HepG2 (cell line): ENCODE data around the gene HOXD3. TPM values are rescaled to one million over a fixed set of nuclear protein-coding genes. Genes with fewer than 3 reads are reported as not detected.

Experiments
- ATAC-seq: fragments of 200-7000 bp; cut with Tn5 transposase; 3 replicates; pipeline ENCODE4 v1.9.1; 2020; ENCODE audit warnings: mild to moderate bottlenecking, moderate library complexity
- BruUV-seq: library from RNA; stranded (reverse); fragments of 400-500 nt; replicated peaks from 2 replicates; lab custom pipeline; 2021; lab: Mats Ljungman, UMichigan
- CTCF ChIA-PET: fragments of 300-600 bp; formaldehyde crosslinking; extraction: SDS; loops from one replicate; lab custom pipeline; 2021; ENCODE audit warnings: low total read pairs, inconsistent platforms, low intra/inter-chr PET ratio; lab: Yijun Ruan, JAX
- POLR2A ChIA-PET: fragments of 350-600 bp; sonication (Branson Sonifier 250); formaldehyde crosslinking; loops from one replicate; lab custom pipeline; 2020; ENCODE audit warnings: antibody characterized with exemption, inconsistent platforms; lab: Yijun Ruan, JAX
- DNase-seq: peaks from one replicate; pipeline ENCODE4 v3.0.0-alpha.2; 2015; ENCODE audit warnings: low spot score
- FAIRE-seq: peaks from 3 replicates; lab custom pipeline; 2011; peaks lifted over from hg19 to GRCh38; lab: Jason Lieb, UNC
- H2AFZ ChIP-seq: one replicate; pipeline ENCODE4 v1.6.1; 2011; ENCODE audit warnings: low read length, inconsistent platforms
- H3K27ac ChIP-seq: fragments of 300-600 bp; 3 replicates; pipeline ENCODE4 v1.8.0; 2011; ENCODE audit warnings: mixed run types, mild to moderate bottlenecking, mixed read lengths, low read length, inconsistent platforms; ENCODE audit not compliant: insufficient read depth; ENCODE audit errors: extremely low read length
- H3K27me3 ChIP-seq, 2 experiments: fragments of 200-600 bp in 1 of 2; 2 replicates in 1 of 2; 3 replicates in 1 of 2; pipeline versions ENCODE4 v1.6.0 to v1.8.0; 2011; ENCODE audit warnings: low read length in 2 of 2, mild to moderate bottlenecking in 2 of 2, moderate library complexity in 2 of 2, inconsistent platforms in 1 of 2; ENCODE audit not compliant: insufficient read depth in 2 of 2, control insufficient read depth in 1 of 2
- H3K36me3 ChIP-seq, 2 experiments: fragments of 200-600 bp in 1 of 2; replicated peaks in 1 of 2; 2 replicates in 1 of 2; 3 replicates in 1 of 2; pipeline versions ENCODE4 v1.5.1 to v1.8.0; 2011; ENCODE audit warnings: low read length in 2 of 2, inconsistent platforms in 1 of 2; ENCODE audit not compliant: insufficient read depth in 2 of 2, control insufficient read depth in 1 of 2
- H3K4me1 ChIP-seq: 2 replicates; pipeline ENCODE4 v1.5.1; 2012; ENCODE audit warnings: low read length, inconsistent platforms; ENCODE audit not compliant: insufficient read depth
- H3K4me2 ChIP-seq: 2 replicates; pipeline ENCODE4 v1.6.0; 2011; ENCODE audit warnings: low read depth, low read length, inconsistent platforms
- H3K4me3 ChIP-seq, 3 experiments: fragments of 200-600 bp in 1 of 3; sonication (generic), shearing (Covaris generic) in 1 of 3; replicated peaks in 1 of 3; 2 replicates each; pipeline ENCODE4 v1.5.1; 2011 to 2016; ENCODE audit warnings: low read length in 3 of 3, inconsistent platforms in 2 of 3, low read depth in 2 of 3, mild to moderate bottlenecking in 2 of 3, control low read depth in 1 of 3, mixed read lengths in 1 of 3; ENCODE audit not compliant: insufficient read depth in 1 of 3
- H3K79me2 ChIP-seq: one replicate; pipeline ENCODE4 v1.6.1; 2011; ENCODE audit warnings: low read length, inconsistent platforms; ENCODE audit not compliant: insufficient read depth
- H3K9ac ChIP-seq: 2 replicates; pipeline ENCODE4 v1.6.0; 2011; ENCODE audit warnings: mild to moderate bottlenecking, low read depth, low read length, inconsistent platforms; ENCODE audit not compliant: insufficient read depth
- H3K9me3 ChIP-seq: 2 replicates; pipeline ENCODE4 v1.5.1; 2012; ENCODE audit warnings: mild to moderate bottlenecking, low read length
- H4K20me1 ChIP-seq: 2 replicates; pipeline ENCODE4 v1.6.0; 2011; ENCODE audit warnings: inconsistent platforms, mild to moderate bottlenecking, low read length, moderate library complexity; ENCODE audit not compliant: insufficient read depth
- FOXA1 ChIP-seq, 2 experiments: fragments of 450-650 bp in 1 of 2; sonication (generic) in 1 of 2; formaldehyde crosslinking in 1 of 2; IDR thresholded peaks; 2 replicates each; pipeline versions ENCODE4 v1.4.0 to v1.6.1; 2016 to 2020; ENCODE audit warnings: missing genetic modification reagents in 1 of 2
- PHF20 ChIP-seq: sonication (generic); formaldehyde crosslinking; IDR thresholded peaks from 2 replicates; pipeline ENCODE4 v1.5.0; 2020; ENCODE audit warnings: mild to moderate bottlenecking, missing genetic modification reagents
- SP2 ChIP-seq: sonication (generic); formaldehyde crosslinking; IDR thresholded peaks from 2 replicates; pipeline ENCODE4 v1.5.1; 2020; ENCODE audit warnings: mild to moderate bottlenecking, missing genetic modification reagents
- TEAD3 ChIP-seq: optimal IDR thresholded peaks from 2 replicates; pipeline ENCODE3; 2016; ENCODE audit warnings: borderline replicate concordance
- TOPORS ChIP-seq: sonication (generic); formaldehyde crosslinking; IDR thresholded peaks from 2 replicates; pipeline ENCODE4 v1.8.0; 2023; ENCODE audit warnings: mild to moderate bottlenecking, missing genetic modification reagents
- ZBTB8A ChIP-seq: sonication (generic); formaldehyde crosslinking; IDR thresholded peaks from 2 replicates; pipeline ENCODE4 v1.4.0; 2020; ENCODE audit warnings: mild to moderate bottlenecking, low read depth, missing genetic modification reagents, borderline replicate concordance
- ZNF367 ChIP-seq: sonication (generic); formaldehyde crosslinking; IDR thresholded peaks from 2 replicates; pipeline ENCODE4 v1.4.0; 2020; ENCODE audit warnings: missing genetic modification reagents, borderline replicate concordance
- ZNF547 ChIP-seq: sonication (generic); formaldehyde crosslinking; IDR thresholded peaks from 2 replicates; pipeline ENCODE4 v1.5.1; 2020; ENCODE audit warnings: mild to moderate bottlenecking, missing genetic modification reagents
- ZNF614 ChIP-seq: IDR thresholded peaks from 2 replicates; pipeline ENCODE4 v1.6.1; 2018; ENCODE audit warnings: missing biosample characterization, missing genetic modification reagents, inconsistent platforms, borderline replicate concordance
- ZNF616 ChIP-seq: sonication (generic); formaldehyde crosslinking; IDR thresholded peaks from 2 replicates; pipeline ENCODE4 v1.5.0; 2020; ENCODE audit warnings: low read depth, mild to moderate bottlenecking, missing genetic modification reagents
- WGBS: methylation state at CpG from one replicate; pipeline ENCODE4 v1.1.6; 2017; ENCODE audit warnings: low lambda C conversion rate; 5-methylcytosine and 5-hydroxymethylcytosine counted together
- in situ Hi-C: cut with HindIII; loops from 2 replicates; pipeline ENCODE4 v1.10.0; 2017; ENCODE audit warnings: low pct_unique_long_range_greater_than_20kb; ENCODE audit not compliant: extremely low pct_ligation_motif_present
- intact Hi-C: fragments of 100-400 bp; cut with micrococcal nuclease; formaldehyde crosslinking; loops from one replicate; pipeline ENCODE4 v1.10.0; 2022; ENCODE audit not compliant: unreplicated experiment
- polyA plus RNA-seq, 8 experiments: library from polyadenylated mRNA; depleted of rRNA in 3 of 8; stranded (reverse) in 7 of 8; unstranded in 1 of 8; fragments of >200 nt; fragmentation: Illumina TruSeq in 4 of 8; extraction: Trizol in 4 of 8; gene quantifications; 2 replicates each; pipeline versions ENCODE4 v1.2.1 to v1.2.3, GENCODE V29; 2011 to 2016; ENCODE audit warnings: low read depth in 4 of 8, missing spikeins in 1 of 8, mixed read lengths in 1 of 8; ENCODE audit not compliant: insufficient read depth in 1 of 8
- total RNA-seq, 5 experiments: library from RNA; depleted of rRNA; stranded (reverse); fragments of >200 nt; fragmentation: Illumina TruSeq; extraction: Trizol; gene quantifications; 2 replicates each; pipeline ENCODE4 v1.2.3, GENCODE V29; 2016; ENCODE audit warnings: low read depth in 1 of 5
- TF ChIP-seq, protein P1 (sequence below): sonication (generic); formaldehyde crosslinking; IDR thresholded peaks from 2 replicates; pipeline ENCODE4 v1.5.1; 2020; ENCODE audit warnings: missing genetic modification reagents, mild to moderate bottlenecking, borderline replicate concordance
- TF ChIP-seq, protein P2 (sequence below): sonication (generic); formaldehyde crosslinking; IDR thresholded peaks from 2 replicates; pipeline ENCODE4 v1.5.0; 2020; ENCODE audit warnings: missing genetic modification reagents

The HOXD3 gene
- total and polyA plus RNA-seq, 2 of the 13 experiments (the other 11 are each of a cell fraction or from before 2014, with no cell fraction given) = 0.05 to 0.09 TPM

DNA sequence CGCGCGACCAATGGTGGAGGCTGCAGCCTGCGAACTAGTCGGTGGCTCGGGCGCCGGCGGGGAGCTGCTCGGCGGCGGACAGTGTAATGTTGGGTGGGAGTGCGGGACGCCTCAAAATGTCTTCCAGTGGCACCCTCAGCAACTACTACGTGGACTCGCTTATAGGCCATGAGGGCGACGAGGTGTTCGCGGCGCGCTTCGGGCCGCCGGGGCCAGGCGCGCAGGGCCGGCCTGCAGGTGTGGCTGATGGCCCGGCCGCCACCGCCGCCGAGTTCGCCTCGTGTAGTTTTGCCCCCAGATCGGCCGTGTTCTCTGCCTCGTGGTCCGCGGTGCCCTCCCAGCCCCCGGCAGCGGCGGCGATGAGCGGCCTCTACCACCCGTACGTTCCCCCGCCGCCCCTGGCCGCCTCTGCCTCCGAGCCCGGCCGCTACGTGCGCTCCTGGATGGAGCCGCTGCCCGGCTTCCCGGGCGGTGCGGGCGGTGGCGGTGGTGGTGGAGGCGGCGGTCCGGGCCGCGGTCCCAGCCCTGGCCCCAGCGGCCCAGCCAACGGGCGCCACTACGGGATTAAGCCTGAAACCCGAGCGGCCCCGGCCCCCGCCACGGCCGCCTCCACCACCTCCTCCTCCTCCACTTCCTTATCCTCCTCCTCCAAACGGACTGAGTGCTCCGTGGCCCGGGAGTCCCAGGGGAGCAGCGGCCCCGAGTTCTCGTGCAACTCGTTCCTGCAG is 34.3 kb upstream of the HOXD3 start, which contains the start of gene HOXD9:
Gene HOXD9, plus strand, starts transcription at position 37 of the 728 bp plus-strand sequence. Its CDS starts 50 bp downstream, at position 87.
- in situ Hi-C loops (no loop called here), intact Hi-C loops (no loop called here)
- CTCF ChIA-PET = no interaction called here
- Histone ChIP-seq H3K27ac (no peak within 1 kb of the TSS), H3K4me3 (no peak within 1 kb of the TSS), H3K9ac (no peak within 1 kb of the TSS), H2AFZ (no peak within 1 kb of the TSS), H3K9me3 (no peaks in the 10 kb centered on the region), H4K20me1 (no peaks in the 10 kb centered on the region; the same call in 1 of the 2 replicates), H3K79me2 (no peaks in the 10 kb centered on the region), H3K27me3 (peaks cover 18 to 92% of the 10 kb centered on the region in 2 experiments), H3K4me2 (no peak within 1 kb of the TSS), H3K4me1 (no peaks in the 10 kb centered on the region), H3K36me3 (no peaks in the 10 kb centered on the region)
- POLR2A ChIA-PET = no interaction called here
- BruUV-seq = no TSS peak
- FAIRE-seq = no peak
- peak; percentile 16; the same call in 1 of the 3 replicates for ATAC-seq
- TF ChIP-seq ZBTB8A (CRISPR knock-in tag) (no peak), FOXA1 (IDR thresholded peaks at IDR 0.05) (no peak), FOXA1 (CRISPR knock-in tag; IDR thresholded peaks at IDR 0.05) (no peak), SP2 (CRISPR knock-in tag) (no peak), ZNF367 (CRISPR knock-in tag) (no peak), ZNF547 (CRISPR knock-in tag) (no peak), PHF20 (CRISPR knock-in tag) (no peak), ZNF614 (CRISPR knock-in tag) (no peak), TOPORS (CRISPR knock-in tag) (no peak), TEAD3 (no peak), ZNF616 (CRISPR knock-in tag) (no peak)
- TF ChIP-seq, protein P1, sequence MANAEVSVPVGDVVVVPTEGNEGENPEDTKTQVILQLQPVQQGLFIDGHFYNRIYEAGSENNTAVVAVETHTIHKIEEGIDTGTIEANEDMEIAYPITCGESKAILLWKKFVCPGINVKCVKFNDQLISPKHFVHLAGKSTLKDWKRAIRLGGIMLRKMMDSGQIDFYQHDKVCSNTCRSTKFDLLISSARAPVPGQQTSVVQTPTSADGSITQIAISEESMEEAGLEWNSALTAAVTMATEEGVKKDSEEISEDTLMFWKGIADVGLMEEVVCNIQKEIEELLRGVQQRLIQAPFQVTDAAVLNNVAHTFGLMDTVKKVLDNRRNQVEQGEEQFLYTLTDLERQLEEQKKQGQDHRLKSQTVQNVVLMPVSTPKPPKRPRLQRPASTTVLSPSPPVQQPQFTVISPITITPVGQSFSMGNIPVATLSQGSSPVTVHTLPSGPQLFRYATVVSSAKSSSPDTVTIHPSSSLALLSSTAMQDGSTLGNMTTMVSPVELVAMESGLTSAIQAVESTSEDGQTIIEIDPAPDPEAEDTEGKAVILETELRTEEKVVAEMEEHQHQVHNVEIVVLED (CRISPR knock-in tag) = no peak
- TF ChIP-seq, protein P2, sequence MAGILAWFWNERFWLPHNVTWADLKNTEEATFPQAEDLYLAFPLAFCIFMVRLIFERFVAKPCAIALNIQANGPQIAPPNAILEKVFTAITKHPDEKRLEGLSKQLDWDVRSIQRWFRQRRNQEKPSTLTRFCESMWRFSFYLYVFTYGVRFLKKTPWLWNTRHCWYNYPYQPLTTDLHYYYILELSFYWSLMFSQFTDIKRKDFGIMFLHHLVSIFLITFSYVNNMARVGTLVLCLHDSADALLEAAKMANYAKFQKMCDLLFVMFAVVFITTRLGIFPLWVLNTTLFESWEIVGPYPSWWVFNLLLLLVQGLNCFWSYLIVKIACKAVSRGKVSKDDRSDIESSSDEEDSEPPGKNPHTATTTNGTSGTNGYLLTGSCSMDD (CRISPR knock-in tag) = no peak
- 63% methylated on average over 66 of the region's 84 CpGs for WGBS
- no peak for DNase-seq
